22Rv1 (cell line): ENCODE results near the gene NEFH.

Experiments
- ZFX ChIP-seq: fragments of 450-650 bp; IDR thresholded peaks from 2 replicates; pipeline ENCODE4 v1.6.1; 2017; ENCODE audit warnings: antibody characterized with exemption, borderline replicate concordance
- TF ChIP-seq, protein P1 (sequence below): fragments of 450-650 bp; IDR thresholded peaks from 2 replicates; pipeline ENCODE4 v1.5.1; 2017; ENCODE audit warnings: mild to moderate bottlenecking

- TF ChIP-seq, protein P1, sequence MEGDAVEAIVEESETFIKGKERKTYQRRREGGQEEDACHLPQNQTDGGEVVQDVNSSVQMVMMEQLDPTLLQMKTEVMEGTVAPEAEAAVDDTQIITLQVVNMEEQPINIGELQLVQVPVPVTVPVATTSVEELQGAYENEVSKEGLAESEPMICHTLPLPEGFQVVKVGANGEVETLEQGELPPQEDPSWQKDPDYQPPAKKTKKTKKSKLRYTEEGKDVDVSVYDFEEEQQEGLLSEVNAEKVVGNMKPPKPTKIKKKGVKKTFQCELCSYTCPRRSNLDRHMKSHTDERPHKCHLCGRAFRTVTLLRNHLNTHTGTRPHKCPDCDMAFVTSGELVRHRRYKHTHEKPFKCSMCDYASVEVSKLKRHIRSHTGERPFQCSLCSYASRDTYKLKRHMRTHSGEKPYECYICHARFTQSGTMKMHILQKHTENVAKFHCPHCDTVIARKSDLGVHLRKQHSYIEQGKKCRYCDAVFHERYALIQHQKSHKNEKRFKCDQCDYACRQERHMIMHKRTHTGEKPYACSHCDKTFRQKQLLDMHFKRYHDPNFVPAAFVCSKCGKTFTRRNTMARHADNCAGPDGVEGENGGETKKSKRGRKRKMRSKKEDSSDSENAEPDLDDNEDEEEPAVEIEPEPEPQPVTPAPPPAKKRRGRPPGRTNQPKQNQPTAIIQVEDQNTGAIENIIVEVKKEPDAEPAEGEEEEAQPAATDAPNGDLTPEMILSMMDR = no peak
- TF ChIP-seq ZFX = no peak
These were observed 30.6 kb upstream of the NEFH start for GRCh38 chr22:29449296-29449875.
